ENCODE measurements around the gene GNAT1.

- TF ChIP-seq, protein P1, sequence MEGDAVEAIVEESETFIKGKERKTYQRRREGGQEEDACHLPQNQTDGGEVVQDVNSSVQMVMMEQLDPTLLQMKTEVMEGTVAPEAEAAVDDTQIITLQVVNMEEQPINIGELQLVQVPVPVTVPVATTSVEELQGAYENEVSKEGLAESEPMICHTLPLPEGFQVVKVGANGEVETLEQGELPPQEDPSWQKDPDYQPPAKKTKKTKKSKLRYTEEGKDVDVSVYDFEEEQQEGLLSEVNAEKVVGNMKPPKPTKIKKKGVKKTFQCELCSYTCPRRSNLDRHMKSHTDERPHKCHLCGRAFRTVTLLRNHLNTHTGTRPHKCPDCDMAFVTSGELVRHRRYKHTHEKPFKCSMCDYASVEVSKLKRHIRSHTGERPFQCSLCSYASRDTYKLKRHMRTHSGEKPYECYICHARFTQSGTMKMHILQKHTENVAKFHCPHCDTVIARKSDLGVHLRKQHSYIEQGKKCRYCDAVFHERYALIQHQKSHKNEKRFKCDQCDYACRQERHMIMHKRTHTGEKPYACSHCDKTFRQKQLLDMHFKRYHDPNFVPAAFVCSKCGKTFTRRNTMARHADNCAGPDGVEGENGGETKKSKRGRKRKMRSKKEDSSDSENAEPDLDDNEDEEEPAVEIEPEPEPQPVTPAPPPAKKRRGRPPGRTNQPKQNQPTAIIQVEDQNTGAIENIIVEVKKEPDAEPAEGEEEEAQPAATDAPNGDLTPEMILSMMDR (IDR thresholded peaks at IDR 0.05): no peak
- TF ChIP-seq POLR2AphosphoS5 (IDR thresholded peaks at IDR 0.05) (peak; percentile 16), POLR2A (IDR thresholded peaks at IDR 0.05) (no peak)
Measured at GRCh38 chr3:50165910-50166538, 25.4 kb upstream of the GNAT1 start.
